K562 (cell line): Measurements from ENCODE around the gene ETS1. TPM values are rescaled to one million over a fixed set of nuclear protein-coding genes. Genes with fewer than 3 reads are reported as not detected.

Experiments used
- ATAC-seq: fragments of 200-7000 bp; cut with Tn5 transposase; 3 replicates; pipeline ENCODE4 v1.9.1; 2020; ENCODE audit warnings: moderate library complexity
- BruUV-seq: library from RNA; stranded (reverse); fragments of 400-500 nt; replicated peaks from 2 replicates; lab custom pipeline; 2021; lab: Mats Ljungman, UMichigan
- CTCF ChIA-PET: fragments of 300-600 bp; formaldehyde crosslinking; extraction: SDS; loops from one replicate; lab custom pipeline; 2021; ENCODE audit warnings: low intra/inter-chr PET ratio; lab: Yijun Ruan, JAX
- POLR2A ChIA-PET: fragments of 300-600, 350-650 bp; sonication (Branson Sonifier 250); formaldehyde crosslinking; extraction: SDS; loops from one replicate; lab custom pipeline; 2021; ENCODE audit warnings: antibody characterized with exemption, inconsistent platforms; lab: Yijun Ruan, JAX
- DNase-seq, 4 experiments: peaks; one replicate each; pipeline versions ENCODE4 v3.0.0 to v3.0.0-alpha.2; 2011 to 2018; ENCODE audit warnings: low spot score in 3 of 4, mixed read lengths in 3 of 4; ENCODE audit errors: extremely low read depth in 1 of 4
- FAIRE-seq: peaks from 2 replicates; lab custom pipeline; 2011; peaks lifted over from hg19 to GRCh38; lab: Jason Lieb, UNC
- H2AFZ ChIP-seq: 2 replicates; pipeline ENCODE4 v1.6.0; 2011; ENCODE audit warnings: low read depth, low read length, control low read depth, inconsistent platforms
- H3K27ac ChIP-seq: fragments of 200-600 bp; 3 replicates; pipeline ENCODE4 v1.8.0; 2011; ENCODE audit warnings: low read depth, mild to moderate bottlenecking, control low read depth, inconsistent platforms, low read length, moderate library complexity, mixed read lengths; ENCODE audit errors: extremely low read depth
- H3K27me3 ChIP-seq, 2 experiments: fragments of 300-600 bp in 1 of 2; 2 replicates in 1 of 2; 3 replicates in 1 of 2; pipeline versions ENCODE4 v1.6.0 to v1.8.0; 2011; ENCODE audit warnings: inconsistent platforms in 2 of 2, low read length in 2 of 2, mild to moderate bottlenecking in 1 of 2, mixed read lengths in 1 of 2, moderate library complexity in 1 of 2; ENCODE audit not compliant: control insufficient read depth in 2 of 2, insufficient read depth in 2 of 2
- H3K36me3 ChIP-seq: fragments of 300-600 bp; 3 replicates; pipeline ENCODE4 v1.8.0; 2011; ENCODE audit warnings: mild to moderate bottlenecking, low read length, inconsistent platforms; ENCODE audit not compliant: control insufficient read depth, insufficient read depth
- H3K4me1 ChIP-seq, 2 experiments: fragments of 200-600 bp in 1 of 2; replicated peaks in 1 of 2; 2 replicates in 1 of 2; 3 replicates in 1 of 2; pipeline versions ENCODE4 v1.5.1 to v1.8.0; 2011; ENCODE audit warnings: inconsistent platforms in 2 of 2, low read length in 2 of 2, mild to moderate bottlenecking in 1 of 2, mixed read lengths in 1 of 2, moderate library complexity in 1 of 2; ENCODE audit not compliant: control insufficient read depth in 2 of 2, insufficient read depth in 2 of 2
- H3K4me2 ChIP-seq: 2 replicates; pipeline ENCODE4 v1.6.1; 2011; ENCODE audit warnings: low read length, control low read depth, inconsistent platforms, mixed read lengths; ENCODE audit not compliant: insufficient read depth
- H3K4me3 ChIP-seq: fragments of 200-600 bp; sonication (generic), shearing (Covaris generic); 2 replicates; pipeline ENCODE4 v1.5.1; 2016; ENCODE audit warnings: control low read depth, inconsistent platforms
- H3K79me2 ChIP-seq: fragments of 200-600 bp; 3 replicates; pipeline ENCODE4 v1.8.0; 2011; ENCODE audit warnings: low read length, inconsistent platforms; ENCODE audit not compliant: control insufficient read depth, insufficient read depth
- H3K9ac ChIP-seq, 2 experiments: 2 replicates each; pipeline versions ENCODE4 v1.6.0 to v1.6.1; 2011; ENCODE audit warnings: low read depth in 2 of 2, low read length in 2 of 2, control low read depth in 1 of 2, inconsistent platforms in 1 of 2, mild to moderate bottlenecking in 1 of 2, mixed read lengths in 1 of 2; ENCODE audit not compliant: insufficient read depth in 1 of 2
- H3K9me1 ChIP-seq: one replicate; pipeline ENCODE4 v1.6.0; 2011; ENCODE audit warnings: inconsistent platforms, mild to moderate bottlenecking, low read length, moderate library complexity; ENCODE audit not compliant: control insufficient read depth, insufficient read depth
- H3K9me3 ChIP-seq: replicated peaks from 2 replicates; pipeline ENCODE4 v1.5.1; 2011; ENCODE audit warnings: low read depth, low read length, inconsistent platforms; ENCODE audit not compliant: control insufficient read depth, insufficient read depth
- H4K20me1 ChIP-seq: replicated peaks from 2 replicates; pipeline ENCODE4 v1.6.1; 2011; ENCODE audit warnings: low read length, inconsistent platforms, mixed read lengths; ENCODE audit not compliant: control insufficient read depth, insufficient read depth
- BCOR ChIP-seq: fragments of 450-650 bp; IDR thresholded peaks from 2 replicates; pipeline ENCODE4 v1.6.1; 2016
- BRD9 ChIP-seq: fragments of 450-650 bp; IDR thresholded peaks from 2 replicates; pipeline ENCODE4 v1.6.1; 2018; ENCODE audit warnings: low read depth; ENCODE audit not compliant: partially characterized antibody
- CBX1 ChIP-seq: sonication (generic); IDR thresholded peaks from 2 replicates; pipeline ENCODE4 v1.6.1; 2016; ENCODE audit warnings: antibody characterized with exemption, low read depth, mild to moderate bottlenecking
- CTBP1 ChIP-seq: fragments of 450-650 bp; IDR thresholded peaks from 2 replicates; pipeline ENCODE4 v1.6.1; 2016; ENCODE audit warnings: borderline replicate concordance
- HNRNPK ChIP-seq: fragments of 200-400 bp; formaldehyde crosslinking; IDR thresholded peaks from one replicate; pipeline ENCODE4 v1.6.1; 2018; ENCODE audit warnings: mild to moderate bottlenecking, low read depth, low read length; ENCODE audit not compliant: poor library complexity, severe bottlenecking
- JUNB ChIP-seq: fragments of 450-650 bp; formaldehyde crosslinking; conservative IDR thresholded peaks from 2 replicates; pipeline ENCODE4 v1.4.0; 2020; ENCODE audit warnings: mild to moderate bottlenecking
- MYC ChIP-seq, 2 experiments: fragments of 250-450 bp in 1 of 2; sonication (Bioruptor Pico) in 1 of 2; IDR thresholded peaks; 2 replicates each; pipeline versions ENCODE4 v1.5.1 to v1.6.1; 2012 to 2021; ENCODE audit warnings: low read depth in 2 of 2, borderline replicate concordance in 1 of 2, improper control_type of control experiment in 1 of 2, low read length in 1 of 2, mild to moderate bottlenecking in 1 of 2, moderate library complexity in 1 of 2
- PHTF2 ChIP-seq: fragments of 250-450 bp; sonication (Bioruptor Pico); IDR thresholded peaks from 2 replicates; pipeline ENCODE4 v1.5.0; 2021; ENCODE audit warnings: mild to moderate bottlenecking
- RBM22 ChIP-seq: fragments of 200-400 bp; formaldehyde crosslinking; IDR thresholded peaks from 2 replicates; pipeline ENCODE4 v1.6.1; 2018; ENCODE audit warnings: low read length, low read depth; ENCODE audit not compliant: poor library complexity, severe bottlenecking
- SP1 ChIP-seq: sonication (generic); formaldehyde crosslinking; IDR thresholded peaks from 2 replicates; pipeline ENCODE4 v1.8.1; 2022; ENCODE audit warnings: mild to moderate bottlenecking, missing genetic modification reagents
- SREBF2 ChIP-seq: sonication (generic); formaldehyde crosslinking; IDR thresholded peaks from 2 replicates; pipeline ENCODE4 v1.4.0; 2020; ENCODE audit warnings: mild to moderate bottlenecking, missing genetic modification reagents
- WHSC1 ChIP-seq: IDR thresholded peaks from one replicate; pipeline ENCODE4 v1.6.1; 2012; ENCODE audit warnings: low read length, control low read depth, inconsistent platforms
- WGBS: fragments of 100-300 bp; shearing (Covaris generic); methylation state at CpG from one replicate; pipeline ENCODE4 v1.1.6; 2016; ENCODE audit warnings: low coverage, mixed read lengths; ENCODE audit not compliant: insufficient coverage; ENCODE audit errors: missing lambda C conversion rate; 5-methylcytosine and 5-hydroxymethylcytosine counted together
- in situ Hi-C: fragments of 300-500 bp; cut with MboI; formaldehyde crosslinking; loops from 4 replicates; pipeline ENCODE4 v1.15.0; 2018; ENCODE audit warnings: inconsistent platforms, mixed read lengths
- intact Hi-C: fragments of 100-400 bp; cut with micrococcal nuclease; formaldehyde crosslinking; loops from 2 replicates; pipeline ENCODE4 v1.14.2; 2022
- polyA plus RNA-seq, 8 experiments: library from polyadenylated mRNA; depleted of rRNA in 4 of 8; stranded (reverse) in 5 of 8; unstranded in 3 of 8; fragments of >200 nt; fragmentation: Nextera tagmentation in 2 of 8; fragmentation: Illumina TruSeq in 1 of 8; extraction: Ambion mirVana in 2 of 8; extraction: Trizol in 1 of 8; gene quantifications; 2 replicates each; pipeline versions ENCODE4 v1.2.1 to v1.2.3, GENCODE V29; 2011 to 2014; ENCODE audit warnings: inconsistent platforms in 1 of 8, missing spikeins in 1 of 8
- total RNA-seq, 7 experiments: library from RNA; depleted of rRNA in 6 of 7; stranded (reverse); fragments of >200 nt in 6 of 7; fragmentation: Illumina TruSeq in 2 of 7; extraction: Trizol in 2 of 7; gene quantifications; 2 replicates each; pipeline versions ENCODE4 v1.2.1 to v1.2.3, GENCODE V29; 2011 to 2021; ENCODE audit warnings: low replicate concordance in 1 of 7
- TF ChIP-seq, protein P1 (sequence below): sonication (generic); formaldehyde crosslinking; IDR thresholded peaks from 2 replicates; pipeline ENCODE4 v1.8.0; 2022; ENCODE audit warnings: mild to moderate bottlenecking, low read depth, missing genetic modification reagents
- TF ChIP-seq, protein P2 (sequence below): fragments of 150-350 bp; IDR thresholded peaks from 2 replicates; pipeline ENCODE4 v1.6.1; 2014; ENCODE audit warnings: low read depth, mild to moderate bottlenecking, low read length, borderline replicate concordance
- TF ChIP-seq, protein P3 (sequence below), 3 experiments: IDR thresholded peaks in 2 of 3; conservative IDR thresholded peaks in 1 of 3; 2 replicates each; pipeline ENCODE4 v1.5.1; 2011 to 2012; ENCODE audit warnings: low read length in 3 of 3, mild to moderate bottlenecking in 3 of 3, control low read depth in 2 of 3, improper control_type of control experiment in 1 of 3, inconsistent platforms in 1 of 3, low read depth in 1 of 3, mixed read lengths in 1 of 3, moderate library complexity in 1 of 3; ENCODE audit not compliant: insufficient read depth in 2 of 3

ETS1 gene
- total and polyA plus RNA-seq, 9 of the 15 experiments (the other 6 are each of a cell fraction or from before 2014, with no cell fraction given): 0.04 to 1.4 (median 0.23) TPM

DNA sequence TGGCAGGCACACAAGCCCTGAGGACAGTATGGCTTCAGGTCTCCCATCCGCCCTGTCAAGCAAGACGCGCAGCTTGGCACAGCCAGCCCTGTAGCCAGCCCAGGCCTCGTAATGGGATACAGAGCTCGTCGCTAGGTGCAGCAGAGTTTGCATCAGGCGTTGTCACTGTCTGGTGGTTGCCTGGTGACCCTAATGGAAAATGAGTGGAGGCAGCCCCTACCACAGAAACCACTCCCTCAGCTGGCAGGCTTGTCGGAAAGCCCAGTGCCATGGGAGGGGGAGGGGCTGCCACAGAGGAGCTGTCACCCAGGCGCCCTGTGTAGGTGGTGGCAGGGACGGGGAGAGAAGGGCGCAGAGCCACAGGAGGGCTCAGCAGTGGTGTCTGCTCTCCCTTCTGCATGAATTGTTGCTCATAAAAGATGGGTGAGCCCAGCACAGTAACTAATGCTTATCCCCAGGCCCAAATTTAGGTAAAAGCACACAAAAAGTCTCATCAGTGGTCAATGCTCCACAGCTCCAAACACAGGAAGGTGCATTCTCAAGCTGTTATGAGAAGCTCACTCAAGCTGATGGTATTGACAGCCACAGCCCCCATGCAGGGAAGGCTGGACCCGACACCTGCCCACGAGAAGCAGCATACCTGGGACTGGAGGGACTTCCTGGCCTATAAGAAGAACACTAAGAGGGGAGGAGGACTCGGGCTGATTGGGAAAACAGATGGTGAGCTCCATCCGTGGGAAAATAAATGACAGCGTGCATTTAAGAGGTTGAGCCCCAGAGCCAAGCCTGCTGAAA is 164.6 kb downstream of the ETS1 start:
- intact Hi-C loops (no loop called here), in situ Hi-C loops (no loop called here)
- Histone ChIP-seq H3K9ac (no peak overlapping the region), H3K36me3 (no peaks in the 10 kb centered on the region), H2AFZ (no peak overlapping the region), H3K9me1 (no peaks in the 10 kb centered on the region), H3K27me3 (no peaks in the 10 kb centered on the region), H3K4me2 (no peak overlapping the region), H3K9me3 (no peaks in the 10 kb centered on the region), H4K20me1 (no peaks in the 10 kb centered on the region), H3K79me2 (no peaks in the 10 kb centered on the region), H3K4me1 (no peaks in the 10 kb centered on the region), H3K27ac (no peak overlapping the region), H3K4me3 (no peak overlapping the region)
- CTCF ChIA-PET: no interaction called here
- no TSS peak for BruUV-seq
- TF ChIP-seq, protein P1, sequence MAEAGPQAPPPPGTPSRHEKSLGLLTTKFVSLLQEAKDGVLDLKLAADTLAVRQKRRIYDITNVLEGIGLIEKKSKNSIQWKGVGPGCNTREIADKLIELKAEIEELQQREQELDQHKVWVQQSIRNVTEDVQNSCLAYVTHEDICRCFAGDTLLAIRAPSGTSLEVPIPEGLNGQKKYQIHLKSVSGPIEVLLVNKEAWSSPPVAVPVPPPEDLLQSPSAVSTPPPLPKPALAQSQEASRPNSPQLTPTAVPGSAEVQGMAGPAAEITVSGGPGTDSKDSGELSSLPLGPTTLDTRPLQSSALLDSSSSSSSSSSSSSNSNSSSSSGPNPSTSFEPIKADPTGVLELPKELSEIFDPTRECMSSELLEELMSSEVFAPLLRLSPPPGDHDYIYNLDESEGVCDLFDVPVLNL (CRISPR knock-in tag): no peak
- TF ChIP-seq SP1 (CRISPR knock-in tag): no peak
- TF ChIP-seq, protein P2, sequence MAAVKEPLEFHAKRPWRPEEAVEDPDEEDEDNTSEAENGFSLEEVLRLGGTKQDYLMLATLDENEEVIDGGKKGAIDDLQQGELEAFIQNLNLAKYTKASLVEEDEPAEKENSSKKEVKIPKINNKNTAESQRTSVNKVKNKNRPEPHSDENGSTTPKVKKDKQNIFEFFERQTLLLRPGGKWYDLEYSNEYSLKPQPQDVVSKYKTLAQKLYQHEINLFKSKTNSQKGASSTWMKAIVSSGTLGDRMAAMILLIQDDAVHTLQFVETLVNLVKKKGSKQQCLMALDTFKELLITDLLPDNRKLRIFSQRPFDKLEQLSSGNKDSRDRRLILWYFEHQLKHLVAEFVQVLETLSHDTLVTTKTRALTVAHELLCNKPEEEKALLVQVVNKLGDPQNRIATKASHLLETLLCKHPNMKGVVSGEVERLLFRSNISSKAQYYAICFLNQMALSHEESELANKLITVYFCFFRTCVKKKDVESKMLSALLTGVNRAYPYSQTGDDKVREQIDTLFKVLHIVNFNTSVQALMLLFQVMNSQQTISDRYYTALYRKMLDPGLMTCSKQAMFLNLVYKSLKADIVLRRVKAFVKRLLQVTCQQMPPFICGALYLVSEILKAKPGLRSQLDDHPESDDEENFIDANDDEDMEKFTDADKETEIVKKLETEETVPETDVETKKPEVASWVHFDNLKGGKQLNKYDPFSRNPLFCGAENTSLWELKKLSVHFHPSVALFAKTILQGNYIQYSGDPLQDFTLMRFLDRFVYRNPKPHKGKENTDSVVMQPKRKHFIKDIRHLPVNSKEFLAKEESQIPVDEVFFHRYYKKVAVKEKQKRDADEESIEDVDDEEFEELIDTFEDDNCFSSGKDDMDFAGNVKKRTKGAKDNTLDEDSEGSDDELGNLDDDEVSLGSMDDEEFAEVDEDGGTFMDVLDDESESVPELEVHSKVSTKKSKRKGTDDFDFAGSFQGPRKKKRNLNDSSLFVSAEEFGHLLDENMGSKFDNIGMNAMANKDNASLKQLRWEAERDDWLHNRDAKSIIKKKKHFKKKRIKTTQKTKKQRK: no peak
- no peak for TF ChIP-seq CTBP1
- TF ChIP-seq, protein P3, sequence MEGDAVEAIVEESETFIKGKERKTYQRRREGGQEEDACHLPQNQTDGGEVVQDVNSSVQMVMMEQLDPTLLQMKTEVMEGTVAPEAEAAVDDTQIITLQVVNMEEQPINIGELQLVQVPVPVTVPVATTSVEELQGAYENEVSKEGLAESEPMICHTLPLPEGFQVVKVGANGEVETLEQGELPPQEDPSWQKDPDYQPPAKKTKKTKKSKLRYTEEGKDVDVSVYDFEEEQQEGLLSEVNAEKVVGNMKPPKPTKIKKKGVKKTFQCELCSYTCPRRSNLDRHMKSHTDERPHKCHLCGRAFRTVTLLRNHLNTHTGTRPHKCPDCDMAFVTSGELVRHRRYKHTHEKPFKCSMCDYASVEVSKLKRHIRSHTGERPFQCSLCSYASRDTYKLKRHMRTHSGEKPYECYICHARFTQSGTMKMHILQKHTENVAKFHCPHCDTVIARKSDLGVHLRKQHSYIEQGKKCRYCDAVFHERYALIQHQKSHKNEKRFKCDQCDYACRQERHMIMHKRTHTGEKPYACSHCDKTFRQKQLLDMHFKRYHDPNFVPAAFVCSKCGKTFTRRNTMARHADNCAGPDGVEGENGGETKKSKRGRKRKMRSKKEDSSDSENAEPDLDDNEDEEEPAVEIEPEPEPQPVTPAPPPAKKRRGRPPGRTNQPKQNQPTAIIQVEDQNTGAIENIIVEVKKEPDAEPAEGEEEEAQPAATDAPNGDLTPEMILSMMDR (IDR thresholded peaks at IDR 0.05 in 2 of 3, conservative IDR thresholded peaks at IDR 0.05 in 1 of 3; ENCODE audit: insufficient read depth in 2 of 3, low read depth in 1 of 3, low read length in 3 of 3): no peak
- TF ChIP-seq HNRNPK: no peak
- TF ChIP-seq RBM22: no peak
- no peak for TF ChIP-seq BRD9
- no peak for TF ChIP-seq BCOR
- TF ChIP-seq CBX1: no peak
- TF ChIP-seq PHTF2 (CRISPR knock-in tag): no peak
- TF ChIP-seq JUNB (CRISPR knock-in tag): no peak
- TF ChIP-seq MYC (IDR thresholded peaks at IDR 0.05; ENCODE audit: low read depth, low read length): no peak
- no peak for TF ChIP-seq MYC (CRISPR knock-in tag; IDR thresholded peaks at IDR 0.05; ENCODE audit: borderline replicate concordance, low read depth)
- TF ChIP-seq WHSC1: no peak
- TF ChIP-seq SREBF2 (CRISPR knock-in tag): no peak
- no peak for ATAC-seq
- no peak for DNase-seq
- 4% methylated on average over 16 of the region's 16 CpGs for WGBS
- POLR2A ChIA-PET: no interaction called here
- FAIRE-seq: no peak
